HG02840 (cell line): Measurements from ENCODE around the gene ATP6V0B.

Experiments
- ATAC-seq: cut with Tn5 transposase; IDR thresholded peaks from one replicate; pipeline ENCODE4 v1.9.1; 2021; ENCODE audit warnings: mild to moderate bottlenecking, moderate library complexity, moderate number of reproducible peaks; ENCODE audit not compliant: unreplicated experiment, low FRiP score

Gene ATP6V0B

DNA sequence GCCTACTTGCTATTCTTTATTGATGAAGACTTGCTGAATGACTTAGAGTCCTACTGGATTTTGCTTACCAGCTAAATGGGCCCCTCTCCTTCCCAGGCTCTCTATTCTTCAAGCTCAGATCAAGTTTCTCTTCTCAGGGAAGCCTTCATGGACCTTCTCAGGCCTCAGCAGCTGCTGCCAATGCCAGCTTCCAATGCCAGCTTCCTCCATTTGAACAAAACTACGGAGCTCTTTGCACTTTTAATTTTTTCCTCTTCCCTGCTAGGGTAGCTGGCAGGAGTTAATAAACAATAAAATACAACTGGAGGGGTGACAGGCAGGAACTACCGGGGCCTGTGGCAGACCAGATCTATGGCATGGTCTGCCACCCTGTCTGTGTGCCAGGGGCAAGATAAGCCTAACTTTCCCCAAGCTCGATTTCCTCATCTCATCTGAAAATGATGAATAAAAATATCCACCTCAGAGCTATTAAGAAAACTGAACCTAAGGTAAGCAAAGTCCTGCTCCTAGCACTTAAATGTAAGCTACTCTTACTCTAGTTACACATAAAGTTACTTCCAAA is 29.0 kb upstream of the ATP6V0B start:
- ATAC-seq, result no peak

DNA sequence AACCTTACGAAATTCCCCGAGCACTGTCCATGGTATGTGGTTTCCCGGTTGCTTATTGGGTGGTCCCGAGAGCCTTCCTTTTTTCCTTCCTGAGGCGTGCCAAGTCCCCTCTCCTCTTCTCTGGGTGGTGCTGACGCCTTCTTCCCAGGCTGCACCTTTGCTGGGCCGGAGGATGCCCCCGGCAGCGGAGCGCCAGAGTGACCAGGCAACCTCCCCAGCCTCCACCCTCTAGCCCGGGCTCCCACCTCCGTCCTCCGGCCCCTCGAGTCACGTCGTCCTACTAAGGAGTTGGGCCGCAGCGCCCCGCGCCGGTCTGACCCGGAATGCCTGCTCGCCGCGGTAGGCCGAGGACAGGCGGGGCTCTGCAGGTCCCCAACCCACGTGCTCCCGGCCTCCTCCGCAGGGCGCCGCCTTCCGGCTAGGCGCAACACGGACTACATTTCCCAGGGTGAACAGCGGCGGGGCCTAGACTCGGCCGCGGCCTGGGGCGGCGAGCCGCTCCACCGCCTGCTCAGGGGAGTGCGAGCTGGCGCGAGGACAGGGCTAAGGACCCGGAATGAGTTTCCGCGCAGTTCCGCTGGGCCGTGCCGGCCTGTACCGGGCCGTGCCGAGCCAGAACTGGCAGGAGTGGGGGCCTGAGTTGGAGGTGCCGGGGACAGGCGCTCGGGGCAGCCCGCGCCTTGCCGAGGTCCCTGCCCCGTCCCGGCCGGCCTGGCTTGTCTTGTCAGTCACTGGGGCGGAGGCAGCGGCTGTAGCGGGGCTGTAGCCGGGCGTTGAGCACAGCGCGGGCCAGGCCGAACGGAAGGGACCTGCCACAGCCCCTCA is 28.3 kb upstream of the ATP6V0B start, which contains the start of gene IPO13:
TSS of gene IPO13 (plus strand) at position 715 of the 825 bp plus-strand sequence. CDS start 651 bp downstream, outside the sequence.
- peak; percentile 87 for ATAC-seq

DNA sequence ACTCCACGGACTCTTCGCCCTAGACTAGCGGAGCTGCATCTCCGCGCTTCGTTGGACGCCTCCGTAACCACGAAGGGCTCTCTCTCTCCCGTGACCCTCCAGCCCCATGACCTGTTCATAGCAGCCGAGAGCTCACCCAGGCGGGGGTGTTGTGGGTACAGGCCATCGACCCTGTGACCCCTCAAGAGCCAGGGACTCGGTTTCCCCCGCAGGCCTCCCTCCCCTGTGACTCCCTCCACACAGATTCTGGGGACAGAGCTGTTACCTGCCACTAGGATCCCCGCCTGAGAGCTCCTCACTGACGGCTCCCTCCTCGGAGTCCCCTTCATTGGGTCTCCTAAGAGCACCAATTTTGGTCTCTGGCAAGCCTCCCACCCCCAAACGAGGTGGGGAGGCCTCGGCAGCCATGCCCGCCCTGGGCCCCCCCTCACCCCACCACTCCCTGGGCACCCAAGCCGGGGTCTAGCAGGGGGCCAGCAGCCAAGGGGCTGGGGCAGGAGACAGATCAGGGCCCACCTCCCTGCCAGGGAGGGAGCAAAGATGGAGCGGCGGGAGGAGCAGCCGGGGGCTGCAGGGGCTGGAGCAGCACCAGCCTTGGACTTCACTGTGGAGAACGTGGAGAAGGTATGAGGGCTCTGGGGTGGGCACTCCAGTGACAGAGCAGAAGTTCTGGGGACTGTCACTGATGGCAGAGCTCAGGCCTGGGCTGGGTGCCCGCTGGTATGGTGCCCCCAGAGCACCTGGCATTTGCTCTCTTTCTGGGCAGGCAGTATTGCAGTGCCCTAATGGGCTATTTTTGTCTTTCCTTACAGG is 27.5 kb upstream of the ATP6V0B start:
- ATAC-seq, result peak; percentile 29

GRCh38 chr1:43947874-43948437 is 26.8 kb upstream of the ATP6V0B start:
- no peak for ATAC-seq

DNA sequence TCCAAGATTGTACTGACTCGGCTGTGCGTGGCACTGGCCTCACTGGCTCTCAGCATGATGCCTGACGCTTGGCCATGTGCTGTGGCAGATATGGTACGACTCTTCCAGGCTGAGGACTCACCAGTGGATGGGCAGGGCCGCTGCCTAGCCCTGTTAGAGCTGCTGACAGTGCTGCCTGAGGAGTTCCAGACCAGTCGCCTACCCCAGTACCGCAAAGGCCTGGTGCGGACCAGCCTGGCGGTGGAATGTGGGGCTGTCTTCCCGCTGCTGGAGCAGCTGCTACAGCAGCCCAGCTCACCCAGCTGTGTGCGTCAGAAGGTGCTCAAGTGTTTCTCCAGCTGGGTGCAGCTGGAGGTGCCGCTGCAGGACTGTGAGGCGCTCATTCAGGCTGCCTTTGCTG is 25.1 kb upstream of the ATP6V0B start:
- no peak for ATAC-seq

DNA sequence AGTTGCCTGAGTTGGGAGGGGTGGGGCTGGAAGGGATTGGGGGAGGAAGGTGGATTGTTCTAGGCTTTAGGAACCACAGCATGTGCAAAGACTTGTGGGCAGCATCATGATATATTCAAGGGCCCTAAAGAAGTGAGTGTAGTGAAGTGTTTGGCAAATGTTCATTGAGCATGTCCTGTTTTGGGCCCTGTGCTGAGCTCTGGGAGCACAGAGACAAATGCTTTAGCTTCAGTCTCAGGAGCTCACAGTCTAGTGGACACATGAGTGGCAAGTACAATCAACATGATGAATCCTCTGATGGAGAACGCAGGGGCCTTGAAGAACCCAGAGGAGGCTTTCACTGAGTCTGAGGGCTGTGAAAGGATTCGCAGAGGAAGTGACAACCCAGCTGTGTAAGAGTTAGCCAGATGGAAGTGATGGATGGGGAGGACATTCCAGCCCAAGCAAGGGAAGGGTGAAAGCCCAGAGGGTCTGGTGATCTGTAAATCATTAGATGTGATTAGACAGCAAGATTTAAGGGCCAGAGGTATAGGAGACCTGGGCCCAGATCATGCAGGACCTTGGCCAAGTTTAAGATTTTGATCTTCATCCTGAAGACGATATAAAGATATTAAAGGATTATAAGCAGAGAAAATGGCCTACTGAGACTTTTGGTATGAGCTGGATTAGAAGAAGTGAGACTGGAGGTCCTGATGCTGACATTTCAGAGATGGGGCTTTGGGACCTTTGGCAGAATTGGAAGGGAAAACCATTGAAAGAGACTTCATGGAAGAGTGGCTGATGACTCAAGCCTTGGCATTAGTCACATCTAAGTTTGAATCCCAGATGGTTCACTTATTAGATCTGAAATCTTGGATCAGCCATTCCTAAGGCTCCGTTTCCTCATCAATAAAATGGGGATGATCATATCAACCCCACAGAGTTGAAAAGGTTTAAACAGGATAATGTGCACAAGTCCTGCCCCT is 23.5 kb upstream of the ATP6V0B start:
- ATAC-seq, result no peak

DNA sequence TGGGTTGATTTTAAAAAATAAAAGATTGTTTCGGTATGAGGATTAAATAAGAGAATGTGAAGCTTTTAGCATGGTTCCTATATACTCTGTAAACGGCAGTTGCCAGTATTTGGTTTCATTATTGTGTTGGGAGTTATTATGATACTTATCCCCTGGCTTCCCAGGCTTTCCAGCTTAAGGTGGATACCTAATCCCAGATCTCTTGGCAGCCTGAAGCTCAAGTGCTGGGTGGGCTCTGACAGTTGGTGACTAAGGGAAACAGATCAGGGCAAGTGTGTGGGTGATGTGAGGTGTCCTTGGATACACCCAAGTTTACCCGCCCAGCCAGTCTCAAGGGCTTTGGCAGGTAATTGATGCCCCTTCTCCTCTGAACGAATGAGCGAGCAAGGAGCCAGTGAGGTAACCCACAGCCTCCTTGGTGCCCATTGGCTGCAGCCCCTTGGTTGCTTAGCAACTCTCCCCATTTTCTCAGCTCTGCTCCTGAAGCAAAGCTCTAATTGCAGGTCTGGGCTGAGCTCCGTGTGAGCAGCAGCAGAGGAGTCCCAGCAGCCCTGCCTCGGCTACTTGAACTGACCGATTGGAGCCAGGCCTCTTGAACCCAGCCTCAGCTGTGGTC is 21.9 kb upstream of the ATP6V0B start:
- ATAC-seq, result no peak

DNA sequence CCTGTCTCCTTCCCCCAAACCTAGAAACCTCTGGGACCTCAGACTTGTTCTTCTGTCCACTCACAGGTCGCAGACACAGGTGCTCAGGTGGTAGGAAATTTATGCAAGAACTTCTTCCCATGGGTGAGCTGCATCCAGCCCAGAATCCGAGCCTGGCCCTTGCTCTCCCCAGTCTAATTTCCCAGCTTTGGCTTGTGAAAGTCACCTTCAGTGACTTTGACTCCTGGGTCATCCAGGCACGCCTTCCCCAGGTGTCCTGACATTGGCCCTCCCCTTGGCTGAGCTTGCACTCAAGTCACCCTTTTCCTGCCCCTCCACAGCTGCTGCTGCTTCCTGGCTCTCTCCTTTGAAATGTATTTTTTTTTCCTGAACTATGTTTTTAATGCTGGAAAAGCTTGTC is 21.4 kb upstream of the ATP6V0B start:
- no peak for ATAC-seq

- no peak for ATAC-seq
Observed at GRCh38 chr1:43954036-43954435, 20.7 kb upstream of the ATP6V0B start.

DNA sequence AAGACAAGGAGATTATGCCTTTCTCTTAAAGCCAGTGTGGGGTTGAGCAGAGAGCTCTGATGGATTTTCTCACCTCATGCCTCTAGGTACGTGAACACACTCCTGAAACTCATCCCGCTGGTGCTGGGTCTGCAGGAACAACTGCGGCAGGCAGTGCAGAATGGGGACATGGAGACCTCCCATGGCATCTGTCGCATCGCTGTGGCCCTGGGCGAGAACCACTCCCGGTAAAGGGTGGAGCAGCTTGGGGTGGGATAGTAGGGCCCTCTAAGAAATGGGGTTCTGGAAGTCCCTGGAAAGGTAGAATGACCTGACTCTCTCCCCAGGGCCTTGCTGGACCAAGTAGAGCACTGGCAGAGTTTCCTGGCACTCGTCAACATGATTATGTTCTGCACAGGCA is 18.5 kb upstream of the ATP6V0B start:
- no peak for ATAC-seq

DNA sequence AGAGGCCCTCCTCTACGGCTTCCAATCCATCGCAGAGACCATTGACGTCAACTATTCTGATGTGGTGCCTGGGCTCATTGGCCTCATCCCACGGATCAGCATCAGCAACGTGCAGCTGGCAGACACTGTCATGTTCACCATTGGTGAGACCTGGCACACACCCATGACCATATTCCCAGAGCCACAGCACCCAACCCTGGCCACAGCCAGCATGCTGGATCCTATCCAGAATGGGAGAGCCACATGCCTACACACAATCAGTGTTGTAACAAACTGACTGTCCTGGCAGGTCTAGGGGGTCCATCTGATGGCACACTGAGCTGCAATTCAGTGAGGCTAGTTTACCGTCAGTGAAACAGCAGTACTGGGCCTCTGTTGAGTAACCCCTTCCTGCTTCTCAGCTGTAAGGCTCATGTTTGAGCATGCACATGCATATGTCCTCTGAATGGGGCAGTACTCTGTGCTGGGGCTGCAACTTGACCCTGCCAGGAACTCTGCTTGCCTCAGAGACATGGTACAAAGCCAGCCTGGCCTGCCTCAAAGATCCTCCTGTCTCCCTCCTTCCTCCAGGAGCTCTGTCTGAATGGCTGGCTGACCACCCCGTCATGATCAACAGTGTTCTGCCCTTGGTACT is 17.2 kb upstream of the ATP6V0B start:
- ATAC-seq, result no peak

GRCh38 chr1:43958351-43959255 is 16.2 kb upstream of the ATP6V0B start:
- ATAC-seq, result no peak

GRCh38 chr1:43960798-43961197 is 14.0 kb upstream of the ATP6V0B start:
- ATAC-seq, result no peak

DNA sequence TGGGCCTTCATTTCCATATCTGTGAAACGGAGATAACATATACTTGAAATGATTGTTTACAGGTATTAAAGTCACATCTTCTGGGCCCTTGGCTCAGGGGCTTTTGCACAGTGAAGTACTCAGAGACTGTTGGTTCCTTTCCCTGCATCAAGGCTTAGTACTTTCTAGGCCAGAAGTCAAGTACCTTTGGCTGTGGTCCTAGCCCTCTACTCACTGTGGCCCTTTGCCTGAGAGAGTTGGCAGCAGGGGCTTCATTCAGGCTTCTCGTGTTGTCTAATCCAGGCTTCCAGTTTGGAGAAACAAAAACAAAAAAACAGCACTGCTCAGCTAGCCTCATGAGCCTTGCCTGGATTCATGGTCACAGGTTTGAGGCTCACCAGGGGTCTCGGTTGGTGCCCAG is 13.1 kb upstream of the ATP6V0B start:
- no peak for ATAC-seq

DNA sequence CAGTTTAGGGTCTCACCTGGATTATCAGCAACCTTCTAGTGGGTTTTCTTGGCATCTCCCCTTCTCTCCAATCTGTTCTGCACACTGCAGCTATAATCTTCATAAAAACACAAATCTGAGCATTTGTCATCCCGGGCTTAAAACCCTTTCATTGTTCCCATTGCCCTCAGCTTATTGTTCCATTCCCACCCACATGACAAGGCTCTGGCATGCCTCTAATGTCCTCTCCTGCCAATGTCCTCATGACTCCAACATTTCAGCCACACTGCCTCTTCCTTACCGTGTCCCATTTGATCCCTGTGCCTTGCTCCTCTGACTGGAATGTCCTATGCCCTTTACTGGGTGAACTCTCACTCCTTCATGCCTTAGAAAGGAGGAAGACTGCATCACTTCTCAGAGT is 12.4 kb upstream of the ATP6V0B start:
- no peak for ATAC-seq

DNA sequence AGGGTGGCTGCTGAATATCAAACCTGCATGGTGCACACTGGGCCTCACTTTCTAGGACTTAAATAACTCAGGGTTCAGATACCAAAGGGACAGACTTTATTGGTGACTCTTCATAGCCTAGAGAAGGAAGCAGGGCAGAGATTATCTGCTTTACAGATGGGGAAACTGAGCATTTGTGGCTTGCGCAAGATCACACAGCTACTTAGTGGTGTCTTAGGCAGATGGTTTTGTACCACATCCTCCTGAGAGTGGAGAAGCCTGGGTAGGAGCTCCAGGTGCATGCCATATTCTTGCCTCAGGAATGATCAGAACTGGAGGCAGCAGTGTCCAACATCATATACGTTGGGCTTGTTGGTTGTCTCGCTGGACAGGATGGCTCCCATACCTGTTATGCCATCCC is 11.8 kb upstream of the ATP6V0B start:
- no peak for ATAC-seq

DNA sequence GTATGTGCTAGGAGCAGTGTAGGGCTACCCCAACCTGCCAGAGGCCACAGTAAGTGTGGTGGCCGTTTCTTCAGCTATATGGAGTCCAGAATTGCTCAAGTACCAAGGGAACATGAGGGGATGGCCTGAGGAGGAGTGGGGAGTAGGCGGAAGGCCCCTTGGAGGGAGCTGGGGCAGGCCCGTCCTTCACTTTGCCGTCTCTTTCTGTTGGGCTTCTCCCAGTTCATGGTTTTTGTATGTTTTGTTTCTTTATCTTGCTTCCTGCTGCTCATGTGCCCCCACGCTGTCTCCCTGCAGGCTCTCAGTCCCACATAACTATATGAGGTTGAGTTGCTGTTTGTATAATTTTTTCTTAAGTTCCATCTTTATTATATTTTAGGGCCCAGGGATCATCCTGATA is 10.9 kb upstream of the ATP6V0B start:
- ATAC-seq, result no peak

DNA sequence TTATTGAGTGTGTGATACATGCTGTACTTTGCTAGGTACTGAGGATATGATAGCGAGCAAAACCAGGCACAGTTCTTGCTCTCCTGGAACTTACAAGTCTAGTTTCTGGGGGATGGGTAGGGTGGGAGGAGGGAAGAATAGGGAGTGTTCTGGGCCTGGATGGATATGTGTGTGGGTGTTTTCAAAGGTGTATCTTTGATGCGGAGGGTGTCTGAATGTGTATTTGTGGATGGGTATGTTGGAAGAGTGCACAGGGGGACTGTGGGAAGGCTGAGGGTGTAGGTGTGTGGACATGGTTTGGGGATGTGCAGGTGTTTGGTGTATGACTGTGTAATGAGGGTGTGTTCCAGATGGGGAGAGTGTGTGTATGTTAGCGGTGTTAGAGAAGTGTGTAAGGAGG is 9.4 kb upstream of the ATP6V0B start:
- ATAC-seq, result no peak
